Ishikawa (cell line): ENCODE results near the gene NHSL2.

Experiments used
- CREB1 ChIP-seq: IDR thresholded peaks from 2 replicates; pipeline ENCODE4 v1.6.1; 2012; ENCODE audit warnings: low read depth
- EP300 ChIP-seq: IDR thresholded peaks from 2 replicates; pipeline ENCODE4 v1.6.1; 2012; ENCODE audit warnings: borderline replicate concordance
- FOXM1 ChIP-seq: IDR thresholded peaks from 2 replicates; pipeline ENCODE4 v1.6.1; 2012; ENCODE audit warnings: low read depth, borderline replicate concordance
- NFIC ChIP-seq: IDR thresholded peaks from 2 replicates; pipeline ENCODE4 v1.6.1; 2012
- RAD21 ChIP-seq: IDR thresholded peaks from 2 replicates; pipeline ENCODE4 v1.6.1; 2012; ENCODE audit warnings: low read depth
- REST ChIP-seq: IDR thresholded peaks from 2 replicates; pipeline ENCODE4 v1.6.1; 2012; ENCODE audit warnings: low read depth, mild to moderate bottlenecking
- TAF1 ChIP-seq: IDR thresholded peaks from 2 replicates; pipeline ENCODE4 v1.6.1; 2012; ENCODE audit warnings: low read depth, mild to moderate bottlenecking
- TF ChIP-seq, protein P1 (sequence below): IDR thresholded peaks from 2 replicates; pipeline ENCODE4 v1.6.1; 2012

GRCh38 chrX:72062916-72063315 is 152.3 kb downstream of the NHSL2 start:
- no peak for TF ChIP-seq REST
- TF ChIP-seq TAF1, result no peak
- no peak for TF ChIP-seq CREB1
- TF ChIP-seq, protein P1, sequence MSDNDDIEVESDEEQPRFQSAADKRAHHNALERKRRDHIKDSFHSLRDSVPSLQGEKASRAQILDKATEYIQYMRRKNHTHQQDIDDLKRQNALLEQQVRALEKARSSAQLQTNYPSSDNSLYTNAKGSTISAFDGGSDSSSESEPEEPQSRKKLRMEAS, result no peak
- no peak for TF ChIP-seq NFIC
- no peak for TF ChIP-seq RAD21
- no peak for TF ChIP-seq FOXM1
- no peak for TF ChIP-seq EP300
